WTC11 (cell line): ENCODE results near the gene LRRC27. TPM values are rescaled to one million over a fixed set of nuclear protein-coding genes. Genes with fewer than 3 reads are reported as not detected.

Source experiments
- CBFB ChIP-seq: sonication (generic); formaldehyde crosslinking; IDR thresholded peaks from 2 replicates; pipeline ENCODE4 v1.8.1; 2022; ENCODE audit warnings: mild to moderate bottlenecking, low read depth, missing genetic modification reagents
- CREB1 ChIP-seq: sonication (generic); formaldehyde crosslinking; IDR thresholded peaks from 2 replicates; pipeline ENCODE4 v1.8.0; 2023; ENCODE audit warnings: mild to moderate bottlenecking, missing genetic modification reagents
- CREM ChIP-seq: sonication (generic); formaldehyde crosslinking; IDR thresholded peaks from 2 replicates; pipeline ENCODE4 v1.8.1; 2022; ENCODE audit warnings: mild to moderate bottlenecking, missing genetic modification reagents, moderate library complexity
- ESRRA ChIP-seq: sonication (generic); formaldehyde crosslinking; IDR thresholded peaks from 2 replicates; pipeline ENCODE4 v1.8.1; 2022; ENCODE audit warnings: mild to moderate bottlenecking, missing genetic modification reagents, borderline replicate concordance
- FOXP1 ChIP-seq: sonication (generic); formaldehyde crosslinking; IDR thresholded peaks from 2 replicates; pipeline ENCODE4 v1.8.0; 2022; ENCODE audit warnings: missing genetic modification reagents, mild to moderate bottlenecking, moderate library complexity, borderline replicate concordance
- HMGA2 ChIP-seq: fragments of 250-450 bp; sonication (Bioruptor Pico); IDR thresholded peaks from 2 replicates; pipeline ENCODE4 v1.4.0; 2021; ENCODE audit warnings: mild to moderate bottlenecking, moderate library complexity
- IRF2 ChIP-seq: sonication (generic); formaldehyde crosslinking; IDR thresholded peaks from 2 replicates; pipeline ENCODE4 v1.8.0; 2022; ENCODE audit warnings: low read depth, missing genetic modification reagents, borderline replicate concordance
- JUN ChIP-seq: sonication (generic); formaldehyde crosslinking; IDR thresholded peaks from 2 replicates; pipeline ENCODE4 v1.8.0; 2023; ENCODE audit warnings: mild to moderate bottlenecking, missing genetic modification reagents
- NFYB ChIP-seq: sonication (generic); formaldehyde crosslinking; conservative IDR thresholded peaks from 2 replicates; pipeline ENCODE4 v1.8.0; 2022; ENCODE audit warnings: low read depth, missing genetic modification reagents
- STAT6 ChIP-seq: sonication (generic); formaldehyde crosslinking; conservative IDR thresholded peaks from 2 replicates; pipeline ENCODE4 v1.8.1; 2023; ENCODE audit warnings: mild to moderate bottlenecking, low read depth, missing genetic modification reagents, moderate library complexity
- ZNF121 ChIP-seq: sonication (generic); formaldehyde crosslinking; IDR thresholded peaks from 2 replicates; pipeline ENCODE4 v1.8.0; 2023; ENCODE audit warnings: missing genetic modification reagents
- ZNF138 ChIP-seq: sonication (generic); formaldehyde crosslinking; conservative IDR thresholded peaks from 2 replicates; pipeline ENCODE4 v1.8.1; 2022; ENCODE audit warnings: mild to moderate bottlenecking, moderate library complexity, missing genetic modification reagents
- ZNF219 ChIP-seq: sonication (generic); formaldehyde crosslinking; IDR thresholded peaks from 2 replicates; pipeline ENCODE4 v1.8.0; 2023; ENCODE audit warnings: missing genetic modification reagents, mild to moderate bottlenecking, borderline replicate concordance
- ZNF396 ChIP-seq: fragments of 250-450 bp; sonication (Bioruptor Pico); IDR thresholded peaks from 2 replicates; pipeline ENCODE4 v1.8.0; 2021; ENCODE audit warnings: mild to moderate bottlenecking, moderate library complexity, borderline replicate concordance
- ZSCAN18 ChIP-seq: fragments of 250-450 bp; sonication (Bioruptor Pico); IDR thresholded peaks from 2 replicates; pipeline ENCODE4 v2.1.2; 2022; ENCODE audit warnings: mild to moderate bottlenecking, moderate library complexity
- total RNA-seq: library from RNA; stranded (reverse); gene quantifications from 3 replicates; pipeline ENCODE4 v1.2.3, GENCODE V29; 2021
- TF ChIP-seq, protein P1 (sequence below): sonication (generic); formaldehyde crosslinking; IDR thresholded peaks from 2 replicates; pipeline ENCODE4 v1.8.0; 2022; ENCODE audit warnings: missing genetic modification reagents
- TF ChIP-seq, protein P2 (sequence below): sonication (generic); formaldehyde crosslinking; IDR thresholded peaks from 2 replicates; pipeline ENCODE4 v1.8.0; 2022; ENCODE audit warnings: mild to moderate bottlenecking, missing genetic modification reagents
- TF ChIP-seq, protein P3 (sequence below): sonication (generic); formaldehyde crosslinking; IDR thresholded peaks from 2 replicates; pipeline ENCODE4 v1.8.0; 2022; ENCODE audit warnings: mild to moderate bottlenecking, missing genetic modification reagents
- TF ChIP-seq, protein P4 (sequence below): sonication (generic); formaldehyde crosslinking; IDR thresholded peaks from 2 replicates; pipeline ENCODE4 v1.8.0; 2022; ENCODE audit warnings: mild to moderate bottlenecking, missing genetic modification reagents
- TF ChIP-seq, protein P5 (sequence below): fragments of 250-450 bp; sonication (Bioruptor Pico); IDR thresholded peaks from 2 replicates; pipeline ENCODE4 v1.9.0; 2021; ENCODE audit warnings: mild to moderate bottlenecking, borderline replicate concordance

LRRC27 gene
- total RNA-seq, 1 experiment from 2014 or later = 4.4 TPM

GRCh38 chr10:132294561-132295318, 37.3 kb upstream of the LRRC27 start (continued):
- TF ChIP-seq, protein P1, sequence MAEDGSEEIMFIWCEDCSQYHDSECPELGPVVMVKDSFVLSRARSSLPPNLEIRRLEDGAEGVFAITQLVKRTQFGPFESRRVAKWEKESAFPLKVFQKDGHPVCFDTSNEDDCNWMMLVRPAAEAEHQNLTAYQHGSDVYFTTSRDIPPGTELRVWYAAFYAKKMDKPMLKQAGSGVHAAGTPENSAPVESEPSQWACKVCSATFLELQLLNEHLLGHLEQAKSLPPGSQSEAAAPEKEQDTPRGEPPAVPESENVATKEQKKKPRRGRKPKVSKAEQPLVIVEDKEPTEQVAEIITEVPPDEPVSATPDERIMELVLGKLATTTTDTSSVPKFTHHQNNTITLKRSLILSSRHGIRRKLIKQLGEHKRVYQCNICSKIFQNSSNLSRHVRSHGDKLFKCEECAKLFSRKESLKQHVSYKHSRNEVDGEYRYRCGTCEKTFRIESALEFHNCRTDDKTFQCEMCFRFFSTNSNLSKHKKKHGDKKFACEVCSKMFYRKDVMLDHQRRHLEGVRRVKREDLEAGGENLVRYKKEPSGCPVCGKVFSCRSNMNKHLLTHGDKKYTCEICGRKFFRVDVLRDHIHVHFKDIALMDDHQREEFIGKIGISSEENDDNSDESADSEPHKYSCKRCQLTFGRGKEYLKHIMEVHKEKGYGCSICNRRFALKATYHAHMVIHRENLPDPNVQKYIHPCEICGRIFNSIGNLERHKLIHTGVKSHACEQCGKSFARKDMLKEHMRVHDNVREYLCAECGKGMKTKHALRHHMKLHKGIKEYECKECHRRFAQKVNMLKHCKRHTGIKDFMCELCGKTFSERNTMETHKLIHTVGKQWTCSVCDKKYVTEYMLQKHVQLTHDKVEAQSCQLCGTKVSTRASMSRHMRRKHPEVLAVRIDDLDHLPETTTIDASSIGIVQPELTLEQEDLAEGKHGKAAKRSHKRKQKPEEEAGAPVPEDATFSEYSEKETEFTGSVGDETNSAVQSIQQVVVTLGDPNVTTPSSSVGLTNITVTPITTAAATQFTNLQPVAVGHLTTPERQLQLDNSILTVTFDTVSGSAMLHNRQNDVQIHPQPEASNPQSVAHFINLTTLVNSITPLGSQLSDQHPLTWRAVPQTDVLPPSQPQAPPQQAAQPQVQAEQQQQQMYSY = no peak
- TF ChIP-seq, protein P2, sequence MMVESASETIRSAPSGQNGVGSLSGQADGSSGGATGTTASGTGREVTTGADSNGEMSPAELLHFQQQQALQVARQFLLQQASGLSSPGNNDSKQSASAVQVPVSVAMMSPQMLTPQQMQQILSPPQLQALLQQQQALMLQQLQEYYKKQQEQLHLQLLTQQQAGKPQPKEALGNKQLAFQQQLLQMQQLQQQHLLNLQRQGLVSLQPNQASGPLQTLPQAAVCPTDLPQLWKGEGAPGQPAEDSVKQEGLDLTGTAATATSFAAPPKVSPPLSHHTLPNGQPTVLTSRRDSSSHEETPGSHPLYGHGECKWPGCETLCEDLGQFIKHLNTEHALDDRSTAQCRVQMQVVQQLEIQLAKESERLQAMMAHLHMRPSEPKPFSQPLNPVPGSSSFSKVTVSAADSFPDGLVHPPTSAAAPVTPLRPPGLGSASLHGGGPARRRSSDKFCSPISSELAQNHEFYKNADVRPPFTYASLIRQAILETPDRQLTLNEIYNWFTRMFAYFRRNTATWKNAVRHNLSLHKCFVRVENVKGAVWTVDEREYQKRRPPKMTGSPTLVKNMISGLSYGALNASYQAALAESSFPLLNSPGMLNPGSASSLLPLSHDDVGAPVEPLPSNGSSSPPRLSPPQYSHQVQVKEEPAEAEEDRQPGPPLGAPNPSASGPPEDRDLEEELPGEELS (CRISPR knock-in tag) = 0 out of 2 replicates have a peak, but pooled peaks have one; percentile 70
- peak; percentile 66 for TF ChIP-seq CREB1 (CRISPR knock-in tag)
- TF ChIP-seq ESRRA (CRISPR knock-in tag) = peak; percentile 64; the same call in 1 of the 2 replicates
- TF ChIP-seq, protein P3, sequence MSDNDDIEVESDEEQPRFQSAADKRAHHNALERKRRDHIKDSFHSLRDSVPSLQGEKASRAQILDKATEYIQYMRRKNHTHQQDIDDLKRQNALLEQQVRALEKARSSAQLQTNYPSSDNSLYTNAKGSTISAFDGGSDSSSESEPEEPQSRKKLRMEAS = peak; percentile 38; the same call in 1 of the 2 replicates
- TF ChIP-seq STAT6 (CRISPR knock-in tag) = no peak
- no peak for TF ChIP-seq ZSCAN18 (CRISPR knock-in tag)
- TF ChIP-seq ZNF219 (CRISPR knock-in tag) = no peak; the same call in 1 of the 2 replicates
- TF ChIP-seq FOXP1 (CRISPR knock-in tag) = peak; percentile 90
- TF ChIP-seq ZNF138 (CRISPR knock-in tag) = 0 out of 2 replicates have a peak, but pooled peaks have one; percentile 48
- TF ChIP-seq NFYB (CRISPR knock-in tag) = no peak; the same call in 1 of the 2 replicates
- TF ChIP-seq IRF2 (CRISPR knock-in tag) = no peak
- TF ChIP-seq JUN = peak; percentile 82; the same call in 1 of the 2 replicates
- TF ChIP-seq CREM (CRISPR knock-in tag) = no peak
- TF ChIP-seq, protein P4, sequence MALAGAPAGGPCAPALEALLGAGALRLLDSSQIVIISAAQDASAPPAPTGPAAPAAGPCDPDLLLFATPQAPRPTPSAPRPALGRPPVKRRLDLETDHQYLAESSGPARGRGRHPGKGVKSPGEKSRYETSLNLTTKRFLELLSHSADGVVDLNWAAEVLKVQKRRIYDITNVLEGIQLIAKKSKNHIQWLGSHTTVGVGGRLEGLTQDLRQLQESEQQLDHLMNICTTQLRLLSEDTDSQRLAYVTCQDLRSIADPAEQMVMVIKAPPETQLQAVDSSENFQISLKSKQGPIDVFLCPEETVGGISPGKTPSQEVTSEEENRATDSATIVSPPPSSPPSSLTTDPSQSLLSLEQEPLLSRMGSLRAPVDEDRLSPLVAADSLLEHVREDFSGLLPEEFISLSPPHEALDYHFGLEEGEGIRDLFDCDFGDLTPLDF (CRISPR knock-in tag) = 0 out of 2 replicates have a peak, but pooled peaks have one; percentile 74
- TF ChIP-seq HMGA2 (CRISPR knock-in tag) = no peak
- TF ChIP-seq, protein P5, sequence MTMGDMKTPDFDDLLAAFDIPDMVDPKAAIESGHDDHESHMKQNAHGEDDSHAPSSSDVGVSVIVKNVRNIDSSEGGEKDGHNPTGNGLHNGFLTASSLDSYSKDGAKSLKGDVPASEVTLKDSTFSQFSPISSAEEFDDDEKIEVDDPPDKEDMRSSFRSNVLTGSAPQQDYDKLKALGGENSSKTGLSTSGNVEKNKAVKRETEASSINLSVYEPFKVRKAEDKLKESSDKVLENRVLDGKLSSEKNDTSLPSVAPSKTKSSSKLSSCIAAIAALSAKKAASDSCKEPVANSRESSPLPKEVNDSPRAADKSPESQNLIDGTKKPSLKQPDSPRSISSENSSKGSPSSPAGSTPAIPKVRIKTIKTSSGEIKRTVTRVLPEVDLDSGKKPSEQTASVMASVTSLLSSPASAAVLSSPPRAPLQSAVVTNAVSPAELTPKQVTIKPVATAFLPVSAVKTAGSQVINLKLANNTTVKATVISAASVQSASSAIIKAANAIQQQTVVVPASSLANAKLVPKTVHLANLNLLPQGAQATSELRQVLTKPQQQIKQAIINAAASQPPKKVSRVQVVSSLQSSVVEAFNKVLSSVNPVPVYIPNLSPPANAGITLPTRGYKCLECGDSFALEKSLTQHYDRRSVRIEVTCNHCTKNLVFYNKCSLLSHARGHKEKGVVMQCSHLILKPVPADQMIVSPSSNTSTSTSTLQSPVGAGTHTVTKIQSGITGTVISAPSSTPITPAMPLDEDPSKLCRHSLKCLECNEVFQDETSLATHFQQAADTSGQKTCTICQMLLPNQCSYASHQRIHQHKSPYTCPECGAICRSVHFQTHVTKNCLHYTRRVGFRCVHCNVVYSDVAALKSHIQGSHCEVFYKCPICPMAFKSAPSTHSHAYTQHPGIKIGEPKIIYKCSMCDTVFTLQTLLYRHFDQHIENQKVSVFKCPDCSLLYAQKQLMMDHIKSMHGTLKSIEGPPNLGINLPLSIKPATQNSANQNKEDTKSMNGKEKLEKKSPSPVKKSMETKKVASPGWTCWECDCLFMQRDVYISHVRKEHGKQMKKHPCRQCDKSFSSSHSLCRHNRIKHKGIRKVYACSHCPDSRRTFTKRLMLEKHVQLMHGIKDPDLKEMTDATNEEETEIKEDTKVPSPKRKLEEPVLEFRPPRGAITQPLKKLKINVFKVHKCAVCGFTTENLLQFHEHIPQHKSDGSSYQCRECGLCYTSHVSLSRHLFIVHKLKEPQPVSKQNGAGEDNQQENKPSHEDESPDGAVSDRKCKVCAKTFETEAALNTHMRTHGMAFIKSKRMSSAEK (CRISPR knock-in tag) = no peak
- TF ChIP-seq ZNF121 (CRISPR knock-in tag) = no peak
- no peak for TF ChIP-seq ZNF396 (CRISPR knock-in tag)
- no peak for TF ChIP-seq CBFB (CRISPR knock-in tag)
